ENCODE results near the gene TBC1D10A.

TBC1D10A gene

GRCh38 chr22:30297991-30298701 lies 28.6 kb downstream of the TBC1D10A start:
- DNase-seq, result no peak

- no peak for DNase-seq
Measured at GRCh38 chr22:30297276-30297990, 29.3 kb downstream of the TBC1D10A start.

DNA sequence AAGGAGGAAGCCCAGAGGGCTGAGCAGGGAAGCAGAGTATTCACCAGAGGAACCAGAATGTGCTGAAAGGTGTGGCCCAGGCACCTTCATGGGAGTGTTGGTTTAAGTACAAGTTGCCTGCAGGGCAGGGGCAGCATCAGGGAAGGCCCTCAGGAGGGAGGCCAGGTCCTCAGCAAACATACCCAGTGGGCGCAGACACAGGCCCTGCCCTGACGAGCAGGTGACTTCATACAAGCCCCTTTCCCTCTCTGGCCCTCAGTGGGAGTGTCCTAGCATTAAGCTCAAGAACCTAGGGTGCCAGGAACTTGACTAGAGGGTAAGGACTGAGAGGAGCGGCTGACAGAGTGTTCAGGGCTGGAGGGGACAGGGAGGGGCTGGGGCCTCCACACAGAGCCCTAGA lies 29.9 kb downstream of the TBC1D10A start:
- DNase-seq, result no peak

GRCh38 chr22:30296324-30296723 lies 30.4 kb downstream of the TBC1D10A start:
- DNase-seq, result no peak

DNA sequence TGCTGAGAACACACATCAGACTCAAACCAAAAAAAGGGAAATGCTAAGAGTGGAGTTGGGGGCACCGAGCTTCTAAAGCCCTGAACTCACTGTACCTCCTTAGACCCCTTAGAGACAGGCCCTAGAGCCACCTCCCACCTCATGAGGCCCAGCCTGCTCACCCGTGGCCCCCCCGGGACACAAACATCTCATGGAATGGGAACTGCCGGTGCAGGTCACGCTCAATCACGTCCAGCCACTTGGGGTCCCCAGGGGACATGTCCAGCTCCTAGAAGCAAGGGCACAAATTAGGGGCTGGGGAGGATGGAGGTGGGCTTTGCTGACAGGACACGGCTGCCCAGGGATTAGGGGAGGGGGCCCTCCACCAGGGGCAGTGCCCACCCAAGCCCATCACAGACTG lies 31.2 kb downstream of the TBC1D10A start:
- no peak for DNase-seq

DNA sequence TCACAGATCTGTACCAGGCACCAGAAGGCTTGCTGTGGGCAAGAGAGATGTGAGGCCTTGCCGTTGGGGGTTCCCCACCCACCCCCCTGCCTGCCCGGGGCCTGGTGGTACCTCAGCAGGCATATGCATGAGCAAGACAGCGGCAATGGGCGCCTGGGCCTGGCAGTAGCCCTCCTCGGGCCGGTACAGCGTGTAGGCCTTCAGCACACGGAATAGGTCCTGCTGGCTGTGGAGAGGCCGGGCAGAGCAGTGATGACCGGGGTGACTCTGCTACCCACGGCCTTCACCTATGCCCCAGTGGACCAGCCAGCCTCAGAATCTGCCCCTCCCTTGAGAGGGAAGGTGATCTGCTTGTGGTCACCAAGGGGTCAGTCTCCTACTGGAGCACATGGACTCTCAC lies 31.9 kb downstream of the TBC1D10A start:
- no peak for DNase-seq

DNA sequence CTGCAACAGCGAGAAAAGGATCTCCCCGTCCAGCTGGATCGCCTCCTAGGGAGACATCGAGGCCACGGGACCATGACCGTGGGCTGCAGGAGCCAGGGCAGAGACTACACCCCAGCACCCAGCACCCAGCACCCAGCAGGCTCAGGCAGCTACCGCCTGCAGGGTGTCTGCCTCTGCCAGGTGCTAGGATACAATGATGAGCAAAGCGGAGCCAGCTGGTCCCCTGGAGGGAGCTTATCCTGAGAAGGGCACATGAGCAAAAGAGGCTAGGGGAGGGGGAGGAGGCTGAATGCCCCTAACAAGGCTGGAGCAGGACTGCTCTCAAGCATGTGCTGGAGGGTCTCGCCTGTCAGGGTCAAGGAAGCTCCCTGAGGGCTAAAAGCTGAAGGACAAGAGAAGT lies 32.7 kb downstream of the TBC1D10A start:
- DNase-seq, result no peak

DNA sequence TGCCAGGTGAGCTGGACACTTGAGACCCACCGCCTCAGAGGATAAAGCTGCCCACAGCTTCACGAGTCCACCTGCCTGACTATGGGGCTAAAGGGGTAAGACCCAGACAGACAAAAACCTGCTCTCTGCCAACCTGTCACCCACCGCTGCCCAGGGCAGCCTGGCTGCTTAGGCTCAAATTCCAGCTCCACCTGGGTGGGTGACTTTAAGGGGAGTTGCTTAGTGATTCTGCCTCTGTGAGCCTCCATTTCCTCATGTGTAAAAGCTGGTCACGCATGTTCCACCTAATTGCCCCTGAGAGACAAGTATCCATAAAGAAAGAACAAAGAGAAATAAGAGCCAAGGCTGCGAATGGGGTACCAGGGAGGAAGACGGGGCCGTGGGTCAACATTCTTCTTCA lies 33.7 kb downstream of the TBC1D10A start:
- DNase-seq, result no peak

DNA sequence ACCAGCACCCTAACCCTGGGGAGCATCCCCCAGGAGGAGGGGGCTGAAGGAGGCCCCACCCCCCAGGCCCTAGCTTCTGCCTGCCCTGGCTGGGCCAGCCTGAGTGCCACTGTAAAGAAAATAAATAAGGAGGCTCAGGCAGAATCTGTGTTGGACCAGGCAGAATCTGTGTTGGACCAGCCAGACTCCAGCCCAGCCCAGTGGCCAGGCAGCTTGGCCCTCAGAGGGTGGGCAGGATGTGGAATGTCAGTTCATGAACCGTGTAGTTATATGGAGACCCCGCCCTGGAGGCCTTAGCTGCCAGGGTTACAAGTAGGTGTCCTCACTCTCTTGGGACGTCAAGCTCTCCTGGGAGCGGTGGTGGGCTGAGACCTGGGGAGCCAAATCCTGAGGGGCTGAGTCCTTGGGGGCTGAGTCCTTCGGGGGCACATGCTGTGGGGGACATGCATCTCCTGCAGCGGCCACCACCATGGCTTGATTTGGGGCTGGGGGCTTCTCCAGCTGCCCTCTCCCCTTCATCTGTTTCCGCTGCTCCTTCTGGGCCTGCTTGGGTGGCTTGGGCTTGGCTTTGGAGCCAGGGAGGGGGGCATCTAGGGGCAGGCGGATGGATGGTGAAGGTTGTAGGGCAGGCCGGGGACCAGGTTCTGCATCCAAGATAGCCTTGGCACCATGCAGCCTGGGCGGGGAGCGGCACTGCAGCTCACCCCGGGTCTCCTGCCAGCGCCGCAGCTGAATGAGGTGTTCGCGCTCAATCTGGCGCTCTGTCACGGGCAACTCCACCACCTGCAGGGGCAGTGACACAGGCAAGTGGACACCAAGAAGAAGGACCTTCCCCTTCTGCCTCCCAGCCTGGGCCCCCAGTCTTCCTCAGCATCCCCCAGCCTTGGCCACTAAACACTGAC lies 34.4 kb downstream of the TBC1D10A start:
- DNase-seq, result no peak

GRCh38 chr22:30291058-30291892 lies 35.5 kb downstream of the TBC1D10A start:
- peak; percentile 87 for DNase-seq

- no peak for DNase-seq
Measured at GRCh38 chr22:30290342-30291057, 36.2 kb downstream of the TBC1D10A start.

- no peak for DNase-seq
Measured at GRCh38 chr22:30289980-30290313, 36.8 kb downstream of the TBC1D10A start.

DNA sequence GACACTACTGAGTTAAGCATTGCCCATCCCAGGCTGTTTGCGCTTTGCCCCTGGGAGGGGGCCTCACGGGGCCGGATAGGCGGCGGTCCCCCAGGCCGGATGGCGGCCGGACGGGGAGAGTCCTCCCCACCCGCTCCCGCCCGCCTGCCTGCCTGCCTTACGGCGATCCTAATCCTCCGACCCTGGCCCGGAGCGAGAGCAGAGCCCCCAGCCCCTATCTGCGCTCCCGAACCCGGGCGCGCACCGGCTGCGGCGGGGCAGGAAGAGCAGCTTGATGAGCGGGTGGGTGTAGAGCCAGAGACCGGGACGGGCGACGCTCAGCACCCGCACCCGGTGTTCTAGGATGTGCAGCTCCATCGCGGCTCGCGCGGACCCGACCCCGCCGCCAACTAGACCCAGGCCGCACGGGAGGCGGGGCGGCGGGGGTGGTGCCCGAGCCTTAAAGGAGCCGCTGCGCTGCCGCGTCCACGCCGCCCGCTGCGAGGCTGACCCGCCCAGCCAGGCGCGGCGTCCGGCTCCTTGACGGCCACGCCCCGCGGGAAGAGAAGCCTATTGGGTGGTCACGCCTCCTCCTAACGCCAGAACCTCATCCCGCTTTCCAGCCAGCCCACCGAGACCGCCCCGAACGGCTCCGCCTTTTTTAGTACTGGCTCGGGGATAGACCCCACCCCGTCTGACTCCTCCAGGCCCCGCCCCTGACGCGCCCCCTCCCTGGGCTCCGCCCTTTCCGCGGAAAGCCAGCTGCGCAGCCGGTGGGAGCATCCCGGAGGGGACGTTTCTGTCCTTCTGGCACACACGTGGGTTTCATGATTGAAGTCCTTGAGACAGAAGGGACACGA lies 37.4 kb downstream of the TBC1D10A start, which contains the start of gene CASTOR1:
CASTOR1 (minus strand) TSS at position 365 of the 839 bp plus-strand sequence; CDS start at position 357, 8 bp downstream.
- DNase-seq, result peak; percentile 97

GRCh38 chr22:30288419-30289140 lies 38.2 kb downstream of the TBC1D10A start:
- no peak for DNase-seq

- DNase-seq, result peak; percentile 93
Measured at GRCh38 chr22:30287648-30288418, 38.9 kb downstream of the TBC1D10A start.

DNA sequence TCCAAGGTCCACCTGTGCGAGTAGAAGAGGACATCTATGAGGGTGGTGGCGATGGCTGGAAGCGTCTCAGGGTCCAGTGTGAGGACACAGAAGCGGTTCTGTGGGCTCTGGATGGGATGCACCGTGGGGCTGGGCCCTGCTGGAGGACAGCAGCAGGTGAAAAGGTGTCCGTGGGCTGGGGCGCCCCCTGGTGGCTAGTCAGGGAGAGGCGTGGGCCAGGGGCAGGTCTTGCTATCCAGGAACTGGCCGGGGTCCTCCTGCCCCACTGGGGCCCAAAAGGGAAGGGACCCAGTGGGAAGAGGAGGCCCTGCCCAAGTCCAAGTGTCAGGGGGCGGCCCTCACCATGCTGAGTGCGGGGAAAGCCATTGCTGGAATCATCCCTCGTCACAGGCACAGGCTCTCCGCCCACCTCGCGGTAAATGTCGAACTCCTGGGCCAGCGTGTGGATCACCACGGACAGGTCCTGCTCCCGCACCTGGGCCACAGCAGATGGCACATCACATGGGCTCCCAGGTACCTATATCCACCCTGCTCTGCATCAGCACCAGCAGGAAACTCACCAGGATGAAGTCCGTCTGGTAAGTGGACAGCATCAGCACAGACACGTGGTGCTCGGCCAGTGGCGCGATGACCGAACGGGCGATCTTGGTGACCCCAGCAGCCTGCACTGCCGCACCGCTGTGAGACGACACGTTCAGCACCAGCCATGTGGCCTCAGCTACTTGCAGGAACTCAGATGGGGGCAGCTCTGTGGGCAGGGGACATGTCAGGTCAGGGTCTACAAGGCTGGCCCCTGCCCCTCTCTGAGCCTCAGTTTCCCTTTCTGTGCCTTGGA lies 39.7 kb downstream of the TBC1D10A start:
- peak; percentile 42 for DNase-seq

DNA sequence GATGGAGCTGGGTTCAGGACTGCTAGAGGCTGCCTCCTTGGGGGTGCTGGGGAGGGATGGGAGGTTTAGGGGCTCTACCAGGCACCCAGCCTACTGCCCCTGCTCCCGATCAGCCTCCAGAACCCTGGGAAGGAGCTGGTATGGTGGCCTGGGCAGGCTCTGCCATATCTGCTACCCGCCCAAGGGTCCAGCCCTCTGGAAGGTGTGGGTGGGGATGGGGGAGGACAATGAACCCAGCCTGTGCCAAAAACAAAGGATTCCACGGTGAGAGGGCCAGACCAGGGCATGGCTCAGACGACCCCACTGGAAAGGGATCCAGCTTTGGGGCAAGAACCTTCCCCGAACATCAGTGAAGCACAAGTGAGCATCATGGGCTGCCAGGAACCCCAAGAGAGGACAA lies 40.4 kb downstream of the TBC1D10A start:
- no peak for DNase-seq

DNA sequence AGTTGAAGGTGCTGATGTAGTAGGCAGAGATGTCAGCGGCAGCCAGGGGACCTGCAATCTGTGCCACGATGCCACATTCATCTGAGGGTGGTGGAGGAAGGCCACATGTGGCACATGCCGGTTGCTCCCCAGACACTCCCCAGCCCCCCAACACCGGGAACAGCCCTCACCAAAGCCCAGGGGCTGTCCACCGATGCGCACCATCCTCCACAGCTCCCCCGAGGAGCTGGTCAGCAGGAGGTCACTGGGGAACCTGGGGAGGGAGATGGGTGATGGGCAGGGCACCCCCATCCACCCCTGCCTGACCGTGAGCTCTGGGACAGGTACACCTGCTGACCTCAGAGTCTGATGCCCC lies 40.9 kb downstream of the TBC1D10A start:
- DNase-seq, result no peak

Data from midbrain (tissue), 1 donor.